Right kidney (tissue), 1 donor: ENCODE results near the gene LRRC31.

Experiments used
- DNase-seq: peaks from one replicate; pipeline ENCODE4 v3.0.0-alpha.2; 2016

Gene LRRC31

DNA sequence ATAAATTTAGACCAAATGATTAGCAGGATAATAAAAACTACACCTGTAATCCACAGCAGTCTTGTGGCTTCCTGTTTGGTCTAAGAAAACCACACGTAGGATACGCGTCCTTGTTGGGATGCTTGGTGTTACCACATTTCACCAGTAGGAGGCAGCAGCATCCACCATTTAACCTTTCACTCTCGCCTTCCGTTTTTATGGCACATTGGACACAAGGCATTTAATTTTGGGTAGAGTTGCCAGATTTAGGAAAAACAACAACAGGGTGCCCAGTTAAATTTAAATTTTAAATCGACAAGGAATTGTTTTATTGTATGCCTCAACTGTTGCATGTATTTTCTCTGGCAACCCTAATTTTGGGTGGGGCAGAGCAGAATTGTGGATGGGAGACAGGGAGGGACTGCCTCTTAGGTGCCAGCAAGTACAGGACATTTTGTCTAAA is 6.3 kb downstream of the LRRC31 start:
- DNase-seq: peak; percentile 35

DNA sequence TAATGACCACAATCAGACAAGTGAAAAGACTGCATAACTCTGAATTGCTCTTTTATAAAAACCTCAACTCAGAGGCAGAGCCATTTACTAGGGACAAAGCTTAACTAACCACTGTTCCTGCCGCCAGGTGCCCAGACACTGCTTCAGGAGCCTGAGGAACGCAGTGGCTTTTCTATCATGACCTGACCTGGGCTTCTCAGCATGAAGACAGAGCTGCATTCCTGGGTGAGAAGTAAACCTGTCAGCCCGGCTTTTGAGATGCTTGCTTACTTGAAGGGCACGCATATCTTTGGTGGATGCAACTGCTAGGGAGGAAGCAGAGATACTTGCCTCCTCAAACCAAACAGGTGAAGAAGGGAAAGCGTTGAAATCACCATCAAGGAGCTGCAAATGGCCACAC is 7.9 kb downstream of the LRRC31 start:
- no peak for DNase-seq

DNA sequence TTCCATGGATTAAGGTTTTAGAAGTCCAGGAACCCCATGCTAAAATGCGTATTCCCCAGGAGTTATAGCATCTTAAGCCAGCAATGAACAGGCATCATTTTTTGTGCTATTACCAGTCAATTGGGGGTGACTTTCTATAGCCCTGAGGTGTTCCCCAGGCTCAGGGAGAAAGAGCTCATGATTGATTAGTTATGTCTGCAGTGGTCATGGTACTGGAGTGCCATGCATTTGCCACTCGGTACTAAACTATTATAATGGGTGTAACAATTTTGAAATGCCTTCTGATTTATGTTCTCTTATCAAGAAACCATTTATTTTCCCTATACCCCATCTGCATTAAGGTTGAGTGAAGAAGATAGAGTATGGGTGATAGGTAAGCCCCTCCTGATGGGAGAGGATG is 11.9 kb downstream of the LRRC31 start:
- DNase-seq: no peak

DNA sequence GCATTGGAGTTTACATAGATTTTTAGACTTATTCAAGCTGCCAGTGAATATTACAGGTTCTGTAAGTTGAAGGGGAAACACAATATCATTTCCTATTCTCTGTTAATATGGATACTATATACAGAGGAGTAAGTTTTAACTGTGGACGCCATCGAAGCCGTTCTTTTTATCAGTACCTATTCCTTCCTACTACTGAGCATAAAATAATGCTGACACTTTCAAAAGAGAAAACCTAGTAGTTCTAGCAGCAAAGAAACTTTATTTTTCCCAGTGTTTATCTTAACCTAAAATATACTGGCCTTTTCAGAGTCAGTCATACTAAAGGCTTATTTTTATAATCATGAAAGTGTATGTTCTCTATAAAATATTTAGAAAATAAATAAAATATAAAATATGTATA is 14.2 kb downstream of the LRRC31 start:
- no peak for DNase-seq

DNA sequence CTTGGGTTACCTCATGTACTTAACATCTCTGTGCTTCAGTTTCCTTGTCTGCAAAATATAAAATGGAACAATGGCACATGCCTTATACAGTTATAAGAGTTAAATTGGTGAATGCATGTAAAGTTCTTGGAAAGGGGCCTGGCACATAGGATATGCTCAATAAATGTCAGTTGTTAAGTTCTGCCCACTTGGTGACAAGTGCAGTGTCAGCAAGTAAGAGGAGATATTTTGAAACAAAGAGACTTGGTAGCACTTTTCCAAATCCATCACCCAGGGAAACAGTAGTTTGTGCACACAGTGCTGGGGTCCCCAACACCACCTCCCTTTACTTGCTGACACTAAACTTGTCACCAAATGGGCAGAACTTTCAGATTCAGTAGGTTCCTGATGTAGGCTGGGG is 19.1 kb downstream of the LRRC31 start:
- no peak for DNase-seq

DNA sequence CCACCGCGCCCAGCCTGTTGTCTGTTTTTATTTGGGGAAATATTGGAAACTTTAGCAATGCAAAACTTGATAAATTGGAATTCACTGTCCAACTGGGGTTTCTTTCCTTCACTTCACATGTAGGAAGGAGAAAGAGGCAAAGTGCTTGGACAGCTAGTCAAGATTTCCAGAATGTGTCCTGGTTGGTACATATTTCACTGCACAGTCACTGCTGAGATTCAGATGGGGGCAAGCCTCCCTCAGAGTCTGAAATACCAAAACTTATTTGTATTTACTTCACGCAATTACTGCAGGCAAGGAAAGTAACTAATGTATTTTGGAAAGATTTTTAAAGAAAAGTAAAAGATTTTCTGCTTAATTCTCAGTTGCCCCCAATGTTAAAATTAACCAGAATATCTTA is 21.0 kb downstream of the LRRC31 start:
- no peak for DNase-seq

DNA sequence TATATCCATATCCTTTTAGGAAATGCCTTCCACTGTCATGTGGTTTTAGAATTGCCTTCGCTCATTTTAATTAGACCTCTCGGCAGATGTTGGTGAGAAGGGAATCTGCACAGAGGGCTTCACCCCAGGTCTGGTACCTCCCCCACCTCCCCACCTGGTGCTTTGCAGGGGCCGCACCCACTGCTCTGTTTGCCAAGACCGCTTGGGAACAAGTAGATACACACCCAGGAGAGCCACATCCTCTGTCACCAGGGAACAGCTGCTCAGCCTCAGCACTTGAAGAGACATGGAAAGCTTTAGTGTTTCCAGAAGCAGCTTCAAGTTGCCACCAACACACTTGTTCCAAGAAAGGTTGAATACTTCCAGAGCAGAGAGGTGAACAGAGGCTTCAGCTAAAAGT is 21.8 kb downstream of the LRRC31 start:
- no peak for DNase-seq

DNA sequence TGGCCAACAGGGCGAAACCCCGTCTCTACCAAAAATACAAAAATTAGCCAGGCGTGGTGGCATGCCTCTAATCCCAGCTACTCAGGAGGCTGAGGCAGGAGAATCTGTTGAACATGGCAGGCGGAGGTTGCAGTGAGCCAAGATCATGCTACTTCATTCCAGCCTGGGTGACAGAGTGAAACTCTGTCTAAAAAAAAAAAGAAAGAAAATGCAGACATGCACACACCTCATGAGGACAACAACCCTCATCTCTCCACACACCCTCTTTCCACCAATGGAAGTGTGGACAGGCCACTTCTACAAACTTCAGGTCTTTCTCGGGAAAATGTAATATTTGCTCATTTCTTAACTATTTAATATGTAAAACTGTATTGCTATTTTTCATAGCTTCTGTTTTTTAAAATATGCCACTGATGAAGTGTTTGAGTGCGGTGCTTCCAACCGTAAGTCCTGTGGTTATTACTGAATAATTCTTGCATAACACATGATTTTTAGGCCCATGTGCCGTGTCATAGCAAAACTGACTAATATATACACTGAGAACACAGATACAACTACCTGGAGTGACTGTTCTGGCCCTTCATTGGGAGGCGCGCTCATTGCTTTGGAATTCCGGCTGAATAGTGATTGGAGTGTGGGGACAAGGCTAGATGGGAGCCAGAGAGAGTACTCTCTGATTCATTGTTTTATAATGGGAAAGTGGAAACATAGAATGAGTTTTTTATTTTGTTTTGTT is 23.1 kb downstream of the LRRC31 start:
- DNase-seq: no peak

DNA sequence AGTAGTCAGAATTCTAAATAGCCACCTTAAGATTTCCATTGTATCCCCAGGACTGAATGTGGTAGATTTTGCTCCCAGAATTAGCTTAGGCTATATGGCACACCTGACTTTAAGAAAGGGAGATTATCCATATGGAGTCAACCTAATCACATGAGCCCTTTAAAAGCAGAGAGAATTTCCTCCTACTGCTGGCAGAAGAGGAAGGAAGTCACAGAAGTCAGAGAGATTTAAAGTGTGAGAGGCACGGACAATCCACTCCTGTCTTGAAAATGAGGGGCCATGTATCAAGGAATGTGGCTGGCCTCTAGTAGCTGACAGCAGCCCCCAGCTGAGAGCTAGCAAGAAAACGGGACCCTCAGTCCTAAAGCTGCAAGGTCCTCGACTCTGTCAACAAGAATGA is 26.8 kb downstream of the LRRC31 start:
- no peak for DNase-seq

DNA sequence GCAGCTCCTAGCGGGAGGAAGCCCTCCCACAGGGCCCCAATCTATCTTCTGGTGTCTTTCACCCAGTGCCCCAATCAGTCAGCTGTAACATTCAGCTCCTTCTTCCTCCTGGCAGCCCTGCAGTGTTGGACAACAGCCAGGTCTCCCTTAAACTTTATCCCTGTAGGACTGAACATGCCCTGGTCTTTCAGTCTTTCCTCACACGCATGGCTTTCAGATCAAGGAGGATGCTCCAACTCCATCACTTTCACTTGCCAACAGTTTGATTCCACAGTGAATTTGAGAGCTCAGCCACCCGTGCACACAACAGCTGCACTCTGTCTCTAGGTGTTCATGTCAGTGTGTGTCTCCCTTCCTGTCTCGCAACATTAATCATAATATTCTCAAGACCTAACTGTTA is 28.6 kb downstream of the LRRC31 start:
- DNase-seq: peak; percentile 35

DNA sequence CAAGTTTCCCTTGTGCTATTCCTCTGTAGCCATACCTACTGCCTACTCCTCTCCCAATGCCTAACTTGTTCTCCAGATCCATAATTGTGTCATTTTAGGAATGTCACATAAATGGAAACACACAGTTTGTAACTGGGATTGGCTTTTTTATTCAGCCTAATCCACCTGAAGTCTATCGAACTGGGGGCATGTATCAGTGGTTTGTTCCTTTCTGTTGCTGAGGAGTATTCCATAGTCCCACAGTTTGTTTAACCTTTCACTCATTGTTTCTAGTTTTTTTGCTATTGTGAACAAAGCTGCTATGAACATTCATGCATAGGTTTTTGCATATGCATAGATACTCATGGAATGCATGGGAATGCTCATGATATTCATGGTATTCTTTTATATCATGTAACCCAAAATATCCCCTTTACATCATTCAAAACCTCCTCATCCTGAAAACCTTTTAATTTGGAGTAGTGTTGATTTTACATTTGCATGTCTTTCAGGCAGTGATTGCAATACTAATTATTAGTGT is 31.2 kb downstream of the LRRC31 start:
- DNase-seq: no peak

DNA sequence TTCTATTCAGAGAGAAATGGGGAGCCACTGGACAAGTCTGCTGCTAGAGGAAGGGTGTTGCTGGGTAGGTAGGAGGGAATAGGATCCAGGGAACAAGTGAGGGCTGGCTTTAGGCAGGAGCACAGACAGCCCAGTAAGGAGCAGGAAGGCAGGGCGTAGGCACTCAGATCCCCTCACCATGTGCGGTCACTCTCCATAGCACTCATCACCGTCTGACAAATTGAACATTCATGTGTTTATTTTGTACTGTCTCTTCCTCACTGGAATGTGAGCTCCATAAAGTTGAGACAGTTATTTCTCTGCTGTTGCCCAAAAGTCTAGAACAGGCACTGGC is 32.8 kb downstream of the LRRC31 start:
- no peak for DNase-seq

DNA sequence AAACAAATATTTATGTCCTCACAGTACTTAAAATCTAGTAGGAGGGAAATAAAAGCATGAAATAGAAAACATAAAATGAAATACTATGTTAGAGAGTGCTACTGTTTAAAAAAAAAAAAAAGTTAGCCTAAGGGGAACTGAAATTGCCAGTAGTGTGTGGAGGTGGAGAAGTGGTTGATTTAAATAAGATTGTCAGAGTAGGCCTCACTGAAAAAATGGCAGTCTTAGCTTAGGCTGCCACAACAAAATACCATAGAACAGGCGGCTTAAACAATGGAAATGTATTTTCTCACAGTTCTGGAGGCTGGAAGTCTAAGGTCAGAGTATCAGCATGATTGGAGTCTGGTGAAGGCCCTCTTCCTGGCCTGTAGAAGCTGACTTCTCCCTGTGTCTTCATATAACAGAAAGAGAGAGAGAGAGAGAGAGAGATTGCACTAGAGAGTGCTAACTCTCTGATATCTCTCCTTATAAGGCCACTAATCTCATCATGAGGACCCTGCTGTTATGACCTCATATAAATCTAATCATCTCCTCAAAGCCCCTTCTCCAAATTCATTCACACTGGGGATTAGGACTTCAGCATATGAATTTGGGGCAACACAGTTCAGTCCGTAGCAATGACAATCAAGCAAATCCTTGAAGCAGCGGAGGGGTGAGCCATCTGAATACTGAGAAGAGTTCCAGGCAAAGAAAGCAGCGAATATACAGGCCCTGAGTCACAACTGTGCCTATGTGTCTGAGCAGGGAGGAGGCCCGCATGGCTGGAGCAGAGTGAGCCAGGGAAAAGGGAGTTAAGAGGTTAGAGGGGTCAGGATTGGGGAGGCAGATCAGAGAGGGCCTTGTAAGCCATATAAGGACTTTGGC is 33.4 kb downstream of the LRRC31 start:
- DNase-seq: no peak

DNA sequence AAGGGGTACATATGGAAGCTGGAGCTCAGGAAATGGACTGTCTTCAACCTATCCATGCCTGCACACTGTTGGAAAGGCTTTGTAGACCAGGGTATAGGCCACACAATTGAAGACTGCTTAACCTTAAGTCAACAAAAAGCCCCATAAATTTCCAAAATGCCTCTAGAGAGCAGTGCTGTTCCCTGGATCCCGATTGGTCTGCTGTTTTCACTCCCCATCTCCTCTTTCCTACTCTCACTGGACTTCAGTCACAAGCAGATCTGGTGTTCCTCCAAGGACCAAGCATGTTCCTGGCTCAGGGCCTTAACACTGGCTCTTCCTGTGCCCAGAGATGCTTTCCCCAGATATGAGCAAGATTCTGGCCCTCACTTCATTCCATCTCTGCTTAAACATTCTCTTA is 34.2 kb downstream of the LRRC31 start:
- no peak for DNase-seq

DNA sequence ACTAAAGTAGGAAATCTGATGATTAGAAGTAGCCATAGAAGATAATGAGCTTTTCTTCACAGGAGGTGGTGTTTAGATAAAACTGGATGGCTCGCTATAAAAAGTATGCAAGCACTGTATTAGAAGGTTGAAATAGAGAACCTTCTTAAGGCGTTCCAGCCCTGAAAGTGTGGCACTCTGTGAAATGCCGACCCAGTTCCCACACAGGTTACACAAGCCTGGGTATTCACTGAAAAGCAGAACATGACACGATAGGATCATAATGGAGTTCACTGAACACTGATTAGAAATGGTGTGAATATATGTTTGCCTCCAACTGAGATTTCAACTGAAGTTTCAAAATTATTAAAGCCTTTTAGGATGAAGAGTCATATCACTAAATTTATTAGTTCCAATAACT is 42.0 kb downstream of the LRRC31 start:
- no peak for DNase-seq

DNA sequence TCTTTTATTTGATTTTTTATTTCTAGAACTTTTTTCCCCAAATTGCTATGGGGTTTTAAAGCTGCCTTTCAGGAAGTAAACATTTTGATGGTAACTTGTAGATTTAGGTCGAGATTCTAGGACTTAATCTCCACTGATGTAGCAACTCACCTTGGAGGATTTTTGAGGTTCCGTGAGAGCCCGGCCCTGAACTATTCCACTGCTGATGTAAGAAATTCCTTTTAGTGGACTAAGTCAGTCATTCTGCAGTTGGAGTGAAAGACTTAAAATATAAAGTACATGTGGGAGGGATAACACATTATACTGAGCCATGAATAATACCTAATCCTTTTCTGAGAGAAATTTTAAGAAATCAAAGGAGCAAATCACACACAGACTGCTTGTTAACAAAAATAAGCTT is 44.4 kb downstream of the LRRC31 start:
- DNase-seq: no peak

DNA sequence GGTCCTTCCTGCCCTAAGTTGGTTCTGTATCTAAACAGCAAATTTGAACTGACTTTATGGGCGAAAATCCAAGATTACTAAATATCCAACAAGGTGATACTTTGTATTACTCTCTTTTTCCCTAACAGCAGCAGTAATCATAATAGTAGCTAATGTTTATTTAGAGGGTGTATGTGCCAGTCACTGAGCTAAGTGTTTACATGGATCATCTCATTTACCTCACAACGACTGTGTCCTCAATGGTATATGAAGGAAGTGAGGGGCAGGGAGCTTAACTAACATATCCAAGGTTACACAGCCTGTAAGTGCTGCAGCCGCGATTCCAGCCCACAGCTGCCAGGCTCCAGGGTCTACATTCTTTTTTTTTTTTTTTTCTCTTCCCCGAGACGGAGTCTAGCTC is 46.8 kb downstream of the LRRC31 start:
- DNase-seq: no peak

DNA sequence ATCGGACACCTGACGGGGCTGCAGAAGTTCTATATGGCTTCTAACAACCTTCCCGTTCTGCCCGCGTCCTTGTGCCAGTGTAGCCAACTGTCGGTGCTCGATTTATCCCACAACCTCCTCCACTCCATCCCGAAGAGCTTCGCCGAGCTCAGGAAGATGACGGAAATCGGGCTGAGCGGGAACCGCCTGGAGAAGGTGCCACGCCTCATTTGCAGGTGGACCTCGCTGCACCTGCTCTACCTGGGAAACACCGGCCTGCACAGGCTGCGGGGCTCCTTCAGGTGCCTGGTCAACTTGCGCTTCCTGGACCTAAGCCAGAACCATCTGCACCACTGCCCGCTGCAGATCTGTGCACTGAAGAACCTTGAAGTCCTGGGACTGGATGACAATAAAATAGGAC is 47.2 kb downstream of the LRRC31 start:
- DNase-seq: no peak

DNA sequence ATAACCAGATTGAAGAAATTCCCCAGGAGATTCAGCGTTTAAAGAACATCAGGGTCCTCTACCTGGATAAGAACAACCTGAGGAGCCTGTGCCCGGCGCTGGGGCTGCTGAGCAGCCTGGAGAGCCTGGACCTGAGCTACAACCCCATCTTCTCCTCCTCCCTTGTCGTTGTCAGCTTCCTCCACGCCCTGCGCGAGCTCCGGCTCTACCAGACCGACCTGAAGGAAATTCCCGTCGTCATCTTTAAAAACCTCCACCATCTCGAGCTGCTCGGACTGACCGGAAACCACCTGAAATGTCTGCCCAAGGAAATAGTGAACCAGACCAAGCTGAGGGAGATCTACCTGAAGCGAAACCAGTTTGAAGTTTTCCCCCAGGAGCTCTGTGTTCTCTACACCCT is 47.6 kb downstream of the LRRC31 start:
- no peak for DNase-seq

DNA sequence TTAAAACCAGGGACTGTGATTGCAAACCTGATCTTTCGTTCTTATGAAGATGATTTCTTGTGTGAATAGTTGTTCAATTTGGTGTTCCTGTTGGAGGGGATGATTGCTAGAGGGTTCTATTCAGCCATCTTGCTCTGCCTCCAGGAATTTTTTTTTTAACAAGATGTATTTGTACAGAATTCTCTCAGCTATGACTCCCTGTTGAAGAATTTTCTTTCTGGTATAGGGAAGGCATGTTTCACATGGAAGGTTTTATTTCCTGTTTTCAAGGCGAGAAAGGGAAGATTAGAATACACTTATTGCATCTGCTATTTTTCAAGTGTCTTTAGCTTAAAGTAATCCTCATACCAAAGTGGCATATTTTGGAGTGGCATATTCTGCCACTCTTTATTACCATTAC is 51.4 kb downstream of the LRRC31 start:
- no peak for DNase-seq

DNA sequence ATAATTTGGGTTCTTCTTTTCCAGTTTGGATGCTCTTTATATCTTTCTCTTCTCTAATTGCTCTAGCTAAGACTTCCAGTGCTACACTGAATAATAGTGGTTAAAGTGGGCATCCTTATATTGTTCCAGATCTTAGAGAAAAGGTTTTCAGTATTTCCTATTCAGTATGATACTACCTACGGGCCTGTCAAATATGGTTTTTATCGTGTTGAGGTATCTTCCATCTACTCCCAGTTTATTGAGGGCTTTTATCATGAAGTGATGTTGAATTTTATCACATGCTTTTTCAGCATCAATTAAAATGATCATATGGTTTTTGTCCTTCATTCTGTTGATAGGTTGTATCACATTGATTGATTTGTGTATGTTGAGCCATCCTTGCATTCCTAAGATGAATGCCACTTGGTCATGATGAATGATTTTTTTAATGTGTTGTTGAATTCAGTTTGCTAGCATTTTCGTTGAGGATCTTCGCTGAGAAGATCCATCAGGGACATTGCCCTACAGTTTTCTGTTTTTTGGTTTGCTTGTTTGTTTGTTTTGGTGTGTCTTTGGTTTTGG is 54.1 kb downstream of the LRRC31 start:
- DNase-seq: no peak

DNA sequence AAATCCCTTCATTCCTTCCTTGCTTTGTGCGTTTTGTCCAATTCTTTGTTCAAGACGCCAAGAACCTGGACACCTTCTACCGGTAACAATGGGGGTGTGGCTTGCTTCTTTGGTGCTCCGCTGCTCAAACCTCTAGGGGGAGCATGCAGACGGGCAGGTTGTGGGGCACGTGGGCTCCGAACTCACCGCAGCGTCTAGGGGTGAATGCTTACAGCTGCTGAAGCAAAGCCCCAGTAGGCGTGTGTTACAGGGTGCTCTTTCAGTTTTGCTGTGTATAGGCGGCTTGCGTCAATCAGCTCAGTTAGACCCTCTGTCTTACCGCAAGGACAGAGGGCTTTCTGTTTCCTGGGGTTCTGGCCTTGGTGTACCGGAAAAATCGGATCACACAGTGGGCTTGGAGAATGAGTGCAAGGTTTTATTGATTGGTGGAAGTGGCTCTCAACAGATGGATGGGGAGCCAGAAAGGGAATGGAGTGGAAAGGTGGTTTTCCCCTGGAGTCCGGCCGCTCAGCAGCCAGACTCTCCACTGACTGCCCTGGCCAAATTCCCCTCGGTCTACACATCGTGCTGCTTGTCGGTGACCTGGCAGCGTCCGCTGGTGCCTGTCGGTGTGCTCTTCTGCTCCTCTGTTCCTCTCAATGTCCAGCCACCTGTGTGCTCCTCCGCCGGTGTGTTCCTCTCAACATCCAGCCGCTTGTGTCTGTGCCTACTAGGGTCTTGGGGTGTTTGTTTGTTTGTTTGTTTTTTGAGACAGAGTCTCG is 55.8 kb downstream of the LRRC31 start:
- DNase-seq: no peak

DNA sequence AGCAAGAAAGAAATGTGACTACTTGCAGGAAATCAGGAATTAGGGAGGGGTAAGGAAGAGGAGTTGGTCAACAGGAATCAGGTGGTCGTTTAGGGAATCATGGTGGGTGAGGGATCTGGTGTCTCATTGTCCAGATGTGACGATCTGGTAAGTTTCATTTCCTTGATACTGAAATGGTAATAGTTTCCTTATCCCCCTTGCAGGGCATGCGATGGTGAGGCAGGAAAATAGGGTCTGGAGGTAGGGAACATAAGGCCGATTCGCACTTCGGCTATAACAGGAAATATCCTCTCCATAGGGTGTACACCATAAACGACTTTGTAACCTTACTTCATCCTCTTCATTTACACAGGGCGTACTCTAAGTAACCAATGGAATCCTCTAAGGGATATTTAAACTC is 56.5 kb downstream of the LRRC31 start:
- no peak for DNase-seq
